GM12801 (cell line): ENCODE data around the gene HAPSTR1.

Experiments
- TF ChIP-seq, protein P1 (sequence below): IDR thresholded peaks from one replicate; pipeline ENCODE4 v1.5.1; 2011; ENCODE audit warnings: control low read depth; ENCODE audit not compliant: insufficient read length; ENCODE audit errors: extremely low read depth

HAPSTR1 gene

DNA sequence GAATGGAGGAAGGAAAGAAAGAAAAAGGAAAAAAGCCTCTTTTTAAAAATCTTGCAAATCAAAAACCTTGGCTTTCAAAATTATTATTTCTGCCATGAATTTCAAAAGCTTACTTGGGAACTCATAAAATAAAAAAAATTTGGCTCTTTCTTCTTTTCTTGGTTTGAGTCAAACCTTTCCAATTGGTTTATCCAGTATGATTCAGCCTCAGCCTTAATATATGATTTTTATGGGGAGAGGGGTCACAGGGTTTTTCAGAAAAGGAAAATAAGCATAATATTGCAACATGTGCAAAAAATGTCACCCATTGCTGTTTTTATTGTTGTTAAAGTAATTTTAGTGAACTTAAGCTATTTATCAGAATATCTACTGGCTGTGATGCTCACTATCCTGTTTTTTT lies 31.2 kb upstream of the HAPSTR1 start:
- TF ChIP-seq, protein P1, sequence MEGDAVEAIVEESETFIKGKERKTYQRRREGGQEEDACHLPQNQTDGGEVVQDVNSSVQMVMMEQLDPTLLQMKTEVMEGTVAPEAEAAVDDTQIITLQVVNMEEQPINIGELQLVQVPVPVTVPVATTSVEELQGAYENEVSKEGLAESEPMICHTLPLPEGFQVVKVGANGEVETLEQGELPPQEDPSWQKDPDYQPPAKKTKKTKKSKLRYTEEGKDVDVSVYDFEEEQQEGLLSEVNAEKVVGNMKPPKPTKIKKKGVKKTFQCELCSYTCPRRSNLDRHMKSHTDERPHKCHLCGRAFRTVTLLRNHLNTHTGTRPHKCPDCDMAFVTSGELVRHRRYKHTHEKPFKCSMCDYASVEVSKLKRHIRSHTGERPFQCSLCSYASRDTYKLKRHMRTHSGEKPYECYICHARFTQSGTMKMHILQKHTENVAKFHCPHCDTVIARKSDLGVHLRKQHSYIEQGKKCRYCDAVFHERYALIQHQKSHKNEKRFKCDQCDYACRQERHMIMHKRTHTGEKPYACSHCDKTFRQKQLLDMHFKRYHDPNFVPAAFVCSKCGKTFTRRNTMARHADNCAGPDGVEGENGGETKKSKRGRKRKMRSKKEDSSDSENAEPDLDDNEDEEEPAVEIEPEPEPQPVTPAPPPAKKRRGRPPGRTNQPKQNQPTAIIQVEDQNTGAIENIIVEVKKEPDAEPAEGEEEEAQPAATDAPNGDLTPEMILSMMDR, result no peak

DNA sequence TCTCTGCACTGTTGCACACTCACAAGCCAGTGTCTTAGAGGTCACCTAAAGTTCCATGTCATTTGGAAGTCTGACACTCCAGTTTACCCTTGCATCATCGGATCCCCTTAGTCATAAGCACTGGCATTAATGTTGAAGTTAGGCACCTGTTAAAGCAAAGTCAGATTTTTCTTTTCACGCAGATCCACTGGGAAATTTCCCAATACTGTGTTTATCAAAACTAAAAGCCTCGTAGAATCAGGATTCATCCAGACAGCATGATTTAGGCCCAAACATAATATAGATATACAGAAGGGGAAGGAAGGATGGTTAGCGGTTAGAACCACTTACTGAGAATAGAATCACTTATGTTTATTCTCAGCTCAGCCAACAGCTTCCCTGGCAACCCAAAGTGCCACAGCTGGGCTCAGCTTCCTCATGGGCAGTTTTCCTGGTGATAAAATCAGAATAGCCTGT lies 30.1 kb upstream of the HAPSTR1 start:
- TF ChIP-seq, protein P1, result no peak

DNA sequence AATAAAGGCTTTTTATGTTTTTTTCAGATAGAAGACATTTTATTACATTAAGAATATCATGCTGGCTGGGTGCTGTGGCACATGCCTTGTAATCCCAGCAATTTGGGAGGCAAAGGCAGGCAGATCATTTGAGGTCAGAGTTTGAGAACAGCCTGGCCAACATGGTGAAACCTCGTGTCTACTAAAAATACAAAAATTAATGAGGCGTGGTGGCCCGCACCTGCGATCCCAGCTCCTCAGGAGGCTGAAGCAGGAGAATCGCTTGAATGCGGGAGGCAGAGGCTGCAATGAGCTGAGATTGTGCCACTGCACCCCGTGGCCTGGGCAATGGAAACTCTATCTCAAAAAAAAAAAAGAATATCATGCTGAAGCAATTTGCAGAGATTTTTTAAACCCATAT lies 29.1 kb upstream of the HAPSTR1 start:
- TF ChIP-seq, protein P1, result no peak

DNA sequence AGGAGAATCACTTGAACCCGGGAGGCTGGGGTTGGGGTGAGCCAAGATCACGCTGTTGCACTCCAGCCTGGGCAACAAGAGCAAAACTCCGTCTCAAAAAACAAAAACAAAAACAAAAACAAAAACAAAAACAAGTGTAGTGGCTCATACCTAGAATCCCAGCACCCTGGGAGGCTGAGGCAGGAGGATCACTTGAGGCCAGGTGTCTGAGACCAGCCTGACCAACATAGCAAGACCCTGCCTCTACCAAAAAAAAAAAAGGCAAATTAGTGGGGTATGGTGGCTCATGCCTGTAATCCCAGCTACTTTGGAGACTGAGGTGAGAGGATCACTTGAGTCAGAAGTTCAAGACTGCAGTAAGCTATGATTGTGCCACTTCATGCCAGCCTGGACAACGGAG lies 26.4 kb upstream of the HAPSTR1 start:
- TF ChIP-seq, protein P1, result no peak

DNA sequence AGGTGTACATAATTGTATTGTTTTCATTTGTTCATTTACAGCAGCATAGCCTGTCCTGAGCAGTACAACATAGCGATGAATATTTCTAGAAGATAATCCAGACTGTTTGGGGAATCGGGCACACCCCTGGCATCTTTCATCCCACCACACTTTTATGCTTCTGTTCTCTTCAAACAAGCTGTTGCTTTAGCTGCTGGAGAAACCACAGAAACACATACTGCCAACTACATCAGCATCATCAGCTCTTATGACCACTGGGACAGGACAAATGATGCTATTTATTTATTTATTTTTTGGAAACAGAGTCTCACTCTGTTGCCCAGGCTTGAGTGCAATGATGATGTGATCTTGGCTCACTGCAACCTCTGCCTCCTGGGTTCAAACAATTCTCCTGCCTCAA lies 22.6 kb upstream of the HAPSTR1 start:
- TF ChIP-seq, protein P1, result no peak

DNA sequence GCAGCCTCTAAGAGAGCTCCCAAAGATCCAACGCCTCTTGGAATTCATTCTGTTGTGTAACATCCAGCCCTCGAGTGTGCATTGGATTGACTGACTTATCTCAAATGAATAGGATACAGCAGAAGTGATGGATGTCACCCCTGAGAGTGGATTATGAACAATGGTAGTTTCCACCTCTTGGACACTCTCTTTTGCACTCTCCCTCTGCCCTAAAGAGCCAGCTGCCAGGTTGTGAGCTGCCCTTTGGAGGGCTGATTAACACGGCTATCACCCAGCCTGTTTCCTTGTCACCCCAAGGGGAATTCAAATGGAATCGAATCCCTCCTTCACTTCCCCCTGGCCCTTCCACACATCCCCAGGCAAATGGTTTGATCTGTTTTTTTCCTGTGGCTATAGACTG lies 21.2 kb upstream of the HAPSTR1 start:
- TF ChIP-seq, protein P1, result no peak

DNA sequence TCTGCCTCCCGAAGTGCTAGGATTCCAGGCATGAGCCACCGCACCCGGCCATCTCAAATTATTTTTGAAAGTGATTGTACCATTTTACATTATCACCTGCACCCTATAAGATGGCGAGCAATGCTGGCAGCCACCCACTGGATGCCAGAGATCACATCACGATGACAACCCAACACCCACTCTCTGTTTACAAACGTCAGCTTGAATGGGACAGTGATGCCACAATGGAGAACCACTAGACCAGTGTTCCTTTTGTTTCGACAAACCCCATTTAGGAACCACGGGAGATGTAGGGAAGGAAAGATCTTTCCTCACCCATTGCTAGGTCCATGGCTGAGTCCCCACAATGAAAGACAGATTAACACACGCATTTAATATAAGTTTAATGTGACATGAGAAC lies 20.1 kb upstream of the HAPSTR1 start:
- TF ChIP-seq, protein P1, result no peak
